GM10266 (cell line): ENCODE data around the gene DISP2.

Source experiments
- DNase-seq: peaks from one replicate; pipeline ENCODE4 v3.0.0; 2012; ENCODE audit errors: extremely low spot score
- CTCF ChIP-seq: IDR thresholded peaks from 2 replicates; pipeline ENCODE4 v1.5.1; 2012; ENCODE audit warnings: mild to moderate bottlenecking, low read depth; ENCODE audit not compliant: control insufficient read depth, insufficient read depth; ENCODE audit errors: missing control alignments

DISP2 gene

DNA sequence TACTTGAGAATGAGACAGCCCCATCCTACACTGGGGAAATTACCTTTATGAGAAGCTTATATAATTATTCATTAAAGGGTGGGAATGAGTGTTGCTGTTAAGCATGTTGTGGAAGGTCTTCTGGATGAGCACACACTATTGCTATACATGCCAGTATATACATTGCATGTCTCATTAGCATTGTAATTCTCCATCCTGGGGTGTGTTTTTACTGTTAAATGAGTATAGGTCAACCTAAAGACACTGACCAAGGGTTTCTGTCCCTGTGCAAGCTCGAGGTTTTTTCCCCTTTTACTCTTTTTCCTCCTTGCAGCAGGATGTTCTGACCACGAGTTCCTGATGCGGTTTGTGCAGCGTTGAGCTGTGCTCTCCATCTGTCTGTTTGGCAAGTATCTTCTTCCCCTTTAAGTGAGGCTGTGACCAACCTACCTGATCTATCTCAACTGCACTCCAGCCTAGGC, 40.4 kb downstream of the DISP2 start:
- no peak for TF ChIP-seq CTCF

DNA sequence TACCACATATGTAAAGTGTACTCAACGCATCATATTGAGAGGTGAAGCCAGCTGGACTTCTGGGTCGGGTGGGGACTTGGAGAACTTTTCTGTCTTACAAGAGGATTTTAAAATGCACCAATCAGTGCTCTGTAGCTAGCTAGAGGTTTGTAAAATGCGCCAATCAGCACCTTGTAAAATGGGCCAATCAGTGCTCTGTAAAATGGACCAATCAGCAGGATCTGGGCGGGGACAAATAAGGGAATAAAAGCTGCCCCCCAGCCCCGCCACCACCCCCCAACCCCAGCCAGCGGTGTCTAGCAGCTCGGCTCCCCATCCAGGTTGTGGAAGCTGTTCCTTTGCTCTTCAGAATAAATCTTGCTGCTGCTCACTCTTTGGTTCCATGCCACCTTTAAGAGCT, 41.4 kb downstream of the DISP2 start:
- no peak for TF ChIP-seq CTCF
- no peak for DNase-seq

More for the DNA sequence above, 40.4 kb downstream of the DISP2 start:
- peak; percentile 32 for DNase-seq

- no peak for TF ChIP-seq CTCF
- DNase-seq = peak; percentile 97
Observed at GRCh38 chr15:40405501-40406381, 47.7 kb downstream of the DISP2 start, which contains the start of gene IVD. IVD (plus strand) TSS chr15:40405795; CDS start chr15:40405828, 33 bp downstream.

DNA sequence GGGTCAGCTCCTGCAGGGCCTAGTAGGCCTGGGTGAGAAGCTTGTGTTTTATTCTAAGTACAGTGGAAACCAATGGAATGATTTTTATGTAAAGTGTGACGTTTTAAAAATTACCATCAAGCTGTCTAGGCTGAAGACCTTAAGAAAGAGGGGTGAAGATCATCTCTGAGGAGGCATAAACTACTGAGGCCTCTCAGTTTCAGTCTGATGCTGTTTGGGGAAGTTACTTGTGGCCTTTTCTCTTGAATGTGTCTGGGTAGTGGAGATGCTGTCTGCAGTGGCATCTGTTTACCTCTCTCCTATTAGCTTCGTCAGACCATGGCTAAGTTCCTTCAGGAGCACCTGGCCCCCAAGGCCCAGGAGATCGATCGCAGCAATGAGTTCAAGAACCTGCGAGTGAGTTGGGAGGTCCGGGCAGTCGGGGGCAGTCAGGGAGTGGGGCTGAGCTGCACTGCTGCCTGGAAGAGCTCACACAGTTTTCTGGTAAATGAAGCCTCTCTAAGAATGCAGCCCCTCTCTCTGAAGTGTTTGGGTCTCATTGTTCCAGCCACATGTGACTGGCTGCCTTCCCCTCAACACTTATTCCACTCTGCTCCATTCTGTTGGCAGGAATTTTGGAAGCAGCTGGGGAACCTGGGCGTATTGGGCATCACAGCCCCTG, 49.4 kb downstream of the DISP2 start:
- DNase-seq = peak; percentile 87
- TF ChIP-seq CTCF = no peak

GRCh38 chr15:40409366-40409765, 51.3 kb downstream of the DISP2 start:
- TF ChIP-seq CTCF = no peak

GRCh38 chr15:40410476-40410875, 52.5 kb downstream of the DISP2 start:
- no peak for DNase-seq

More at GRCh38 chr15:40409366-40409765, 51.3 kb downstream of the DISP2 start:
- peak; percentile 85 for DNase-seq

More at GRCh38 chr15:40410476-40410875, 52.5 kb downstream of the DISP2 start:
- TF ChIP-seq CTCF = no peak
